ENCODE data around the gene CRABP1. TPM values are rescaled to one million over a fixed set of nuclear protein-coding genes. Genes with fewer than 3 reads are reported as not detected.

The CRABP1 gene
- total and polyA plus RNA-seq, 2 experiments from 2014 or later: 8.7 to 28.2 TPM

DNA sequence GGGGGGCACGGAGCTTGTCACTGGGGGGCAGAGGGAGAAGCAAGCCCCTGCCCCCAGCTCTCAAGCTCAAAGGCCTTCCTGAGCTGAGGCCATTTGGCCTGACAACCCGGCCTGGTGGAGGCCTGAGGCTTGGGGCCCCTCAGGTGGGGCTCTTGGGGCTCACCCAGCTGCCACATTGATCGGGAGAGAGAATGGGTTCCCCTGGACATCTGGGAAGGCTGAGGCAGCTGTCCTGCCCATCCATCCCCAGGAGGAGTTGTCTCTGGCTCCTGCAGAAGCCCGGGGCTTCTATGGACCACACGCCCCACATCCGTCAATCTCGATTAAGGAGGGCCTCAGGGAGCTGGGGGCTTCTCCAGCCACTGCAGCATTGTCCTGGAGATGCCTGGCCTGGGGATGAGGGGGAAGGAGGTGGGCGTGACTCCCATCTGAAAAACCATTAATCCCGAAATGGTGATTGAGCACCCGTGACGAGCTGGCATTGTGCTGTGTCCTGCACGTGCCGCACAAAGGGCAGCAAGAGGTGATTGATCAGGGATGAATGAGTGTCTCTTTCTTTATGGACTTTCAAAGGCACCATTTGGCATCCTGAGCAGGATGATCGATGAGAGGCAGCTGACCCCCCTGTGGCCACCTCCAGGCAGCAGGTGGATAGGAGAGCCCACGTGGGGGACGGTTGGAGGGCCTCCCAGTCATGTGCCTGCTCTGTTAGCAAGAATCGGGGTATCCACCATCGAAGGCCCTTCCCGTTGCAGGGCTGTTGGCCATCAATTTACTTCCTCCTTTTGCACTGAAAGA lies 17.2 kb upstream of the CRABP1 start:
- no peaks in the 10 kb centered on the region for H3K36me3 ChIP-seq
- TF ChIP-seq, protein P1, sequence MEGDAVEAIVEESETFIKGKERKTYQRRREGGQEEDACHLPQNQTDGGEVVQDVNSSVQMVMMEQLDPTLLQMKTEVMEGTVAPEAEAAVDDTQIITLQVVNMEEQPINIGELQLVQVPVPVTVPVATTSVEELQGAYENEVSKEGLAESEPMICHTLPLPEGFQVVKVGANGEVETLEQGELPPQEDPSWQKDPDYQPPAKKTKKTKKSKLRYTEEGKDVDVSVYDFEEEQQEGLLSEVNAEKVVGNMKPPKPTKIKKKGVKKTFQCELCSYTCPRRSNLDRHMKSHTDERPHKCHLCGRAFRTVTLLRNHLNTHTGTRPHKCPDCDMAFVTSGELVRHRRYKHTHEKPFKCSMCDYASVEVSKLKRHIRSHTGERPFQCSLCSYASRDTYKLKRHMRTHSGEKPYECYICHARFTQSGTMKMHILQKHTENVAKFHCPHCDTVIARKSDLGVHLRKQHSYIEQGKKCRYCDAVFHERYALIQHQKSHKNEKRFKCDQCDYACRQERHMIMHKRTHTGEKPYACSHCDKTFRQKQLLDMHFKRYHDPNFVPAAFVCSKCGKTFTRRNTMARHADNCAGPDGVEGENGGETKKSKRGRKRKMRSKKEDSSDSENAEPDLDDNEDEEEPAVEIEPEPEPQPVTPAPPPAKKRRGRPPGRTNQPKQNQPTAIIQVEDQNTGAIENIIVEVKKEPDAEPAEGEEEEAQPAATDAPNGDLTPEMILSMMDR (IDR thresholded peaks at IDR 0.05; ENCODE audit: low read depth, low read length): no peak
- no peaks in the 10 kb centered on the region for H3K9me3 ChIP-seq (ENCODE audit: low read depth)
- DNase-seq (ENCODE audit: low read depth in 1 of 2, low spot score in 1 of 2): no peak
- H3K4me3 ChIP-seq: no peak overlapping the region
- no peak overlapping the region for H3K27ac ChIP-seq
- no peaks in the 10 kb centered on the region for H3K27me3 ChIP-seq
- H3K4me1 ChIP-seq (ENCODE audit: low read depth): no peaks in the 10 kb centered on the region

DNA sequence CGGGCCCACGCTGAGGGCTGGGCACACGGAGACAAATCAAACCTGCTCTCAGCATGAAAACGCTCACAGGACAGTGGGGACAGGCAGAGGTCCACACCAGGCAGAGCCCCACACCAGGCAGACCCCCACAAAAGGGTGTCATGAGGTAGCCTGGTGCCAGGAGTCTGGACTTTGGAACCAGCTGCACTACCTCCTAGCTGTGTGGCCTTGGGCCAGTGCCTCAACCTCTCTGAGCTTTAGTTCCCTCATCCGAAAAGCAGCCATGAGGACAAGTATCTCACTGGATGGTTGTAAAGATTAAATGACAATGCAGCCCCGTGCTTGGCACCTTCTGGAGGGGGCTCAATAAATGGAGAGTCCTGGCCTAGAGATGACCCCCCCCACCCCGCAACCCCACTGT lies 16.5 kb upstream of the CRABP1 start:
- DNase-seq (ENCODE audit: low read depth in 1 of 2, low spot score in 1 of 2): no peak
- no peak overlapping the region for H3K4me3 ChIP-seq
- no peaks in the 10 kb centered on the region for H3K9me3 ChIP-seq (ENCODE audit: low read depth)
- no peaks in the 10 kb centered on the region for H3K4me1 ChIP-seq (ENCODE audit: low read depth)
- TF ChIP-seq, protein P1 (IDR thresholded peaks at IDR 0.05; ENCODE audit: low read depth, low read length): no peak
- H3K27ac ChIP-seq: no peak overlapping the region
- H3K36me3 ChIP-seq: no peaks in the 10 kb centered on the region
- no peaks in the 10 kb centered on the region for H3K27me3 ChIP-seq

DNA sequence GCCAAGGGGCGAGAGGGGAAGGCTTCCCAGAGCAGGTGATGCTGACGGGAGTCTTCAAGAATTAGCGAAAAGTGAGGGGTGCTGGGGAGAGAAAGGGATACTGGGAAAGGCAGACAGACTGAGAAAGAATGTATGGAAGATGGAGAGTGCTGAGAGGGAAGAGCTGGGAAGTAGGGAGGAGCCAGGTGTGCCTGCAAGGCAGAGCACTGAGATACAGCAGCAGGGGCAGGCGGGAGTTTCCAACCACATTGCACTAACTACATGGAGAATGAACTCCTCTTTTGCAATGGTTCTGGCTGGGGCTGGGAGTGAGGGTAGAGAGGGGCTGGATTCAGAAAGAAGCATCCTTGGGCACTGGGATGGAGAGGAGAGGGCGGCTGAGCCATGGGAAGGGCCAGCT lies 16.0 kb upstream of the CRABP1 start:
- DNase-seq (ENCODE audit: low read depth in 1 of 2, low spot score in 1 of 2): no peak

DNA sequence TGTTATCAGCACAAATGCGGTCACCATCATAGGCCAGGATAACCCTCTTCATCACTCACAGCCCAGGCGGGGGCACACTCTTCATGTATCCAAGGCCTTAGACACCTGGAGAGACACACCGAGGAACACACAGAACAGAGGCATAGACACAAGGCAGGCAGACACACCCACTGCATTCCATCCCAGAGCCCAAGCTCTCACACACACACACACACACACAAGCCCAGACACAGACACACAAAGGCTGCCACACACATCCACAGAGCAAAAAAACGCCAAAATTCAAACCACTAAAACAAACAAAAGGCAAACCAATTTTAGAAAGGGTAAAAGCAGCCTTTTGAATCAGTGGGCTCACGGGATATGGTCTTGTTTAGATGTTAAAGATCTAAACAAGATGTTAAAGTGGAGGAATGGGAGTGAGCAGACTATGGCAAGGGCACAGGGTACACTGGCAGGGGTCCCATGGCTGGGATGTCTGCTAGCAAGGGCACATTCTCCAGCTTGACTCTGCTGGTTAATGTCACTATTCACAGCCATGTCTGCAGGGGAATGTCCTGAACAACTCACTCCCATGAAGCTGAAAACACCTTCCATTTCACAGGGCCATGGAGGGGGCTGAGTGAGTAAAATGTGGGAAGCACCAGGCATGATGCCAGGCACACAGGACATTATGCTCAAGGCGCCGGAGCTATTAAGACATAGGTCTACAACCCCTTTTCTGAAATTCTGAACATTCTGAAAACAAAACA lies 14.9 kb upstream of the CRABP1 start:
- peak in 1 of 2 donors; percentile 33 for DNase-seq (ENCODE audit: low read depth in 1 of 2, low spot score in 1 of 2)
- no peaks in the 10 kb centered on the region for H3K4me1 ChIP-seq (ENCODE audit: low read depth)
- H3K9me3 ChIP-seq (ENCODE audit: low read depth): no peaks in the 10 kb centered on the region
- no peak overlapping the region for H3K4me3 ChIP-seq
- H3K36me3 ChIP-seq: no peaks in the 10 kb centered on the region
- no peaks in the 10 kb centered on the region for H3K27me3 ChIP-seq
- no peak overlapping the region for H3K27ac ChIP-seq
- TF ChIP-seq, protein P1 (IDR thresholded peaks at IDR 0.05; ENCODE audit: low read depth, low read length): no peak

More for the DNA sequence above, 16.0 kb upstream of the CRABP1 start:
- Histone ChIP-seq H3K9me3 (ENCODE audit: low read depth) (no peaks in the 10 kb centered on the region), H3K27me3 (no peaks in the 10 kb centered on the region), H3K36me3 (no peaks in the 10 kb centered on the region), H3K4me1 (ENCODE audit: low read depth) (no peaks in the 10 kb centered on the region), H3K27ac (no peak overlapping the region), H3K4me3 (no peak overlapping the region)
- TF ChIP-seq, protein P1 (IDR thresholded peaks at IDR 0.05; ENCODE audit: low read depth, low read length): no peak

DNA sequence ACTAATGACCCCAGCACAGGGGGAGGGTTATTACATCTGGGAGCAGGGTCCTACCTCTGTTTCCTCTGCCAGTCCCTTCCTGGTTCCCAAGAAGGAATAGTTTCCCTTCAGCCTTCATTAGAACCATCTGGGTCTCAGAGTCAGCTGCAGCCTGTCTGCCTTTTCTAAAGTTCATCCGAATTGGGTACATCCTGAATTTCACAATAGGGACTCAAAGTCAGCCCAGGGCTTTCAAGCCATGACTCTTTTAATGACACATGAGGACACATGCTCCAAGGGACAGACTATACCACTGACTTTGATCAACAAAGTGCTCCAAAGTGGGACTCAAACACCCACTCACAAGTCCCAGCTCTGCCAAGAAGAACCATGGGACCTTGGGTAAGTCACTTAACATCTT lies 12.7 kb upstream of the CRABP1 start:
- TF ChIP-seq, protein P1 (IDR thresholded peaks at IDR 0.05; ENCODE audit: low read depth, low read length): no peak
- no peak for DNase-seq (ENCODE audit: low read depth in 1 of 2, low spot score in 1 of 2)
- Histone ChIP-seq H3K4me1 (ENCODE audit: low read depth) (no peaks in the 10 kb centered on the region), H3K27me3 (no peaks in the 10 kb centered on the region), H3K36me3 (no peaks in the 10 kb centered on the region), H3K9me3 (ENCODE audit: low read depth) (no peaks in the 10 kb centered on the region), H3K4me3 (no peak overlapping the region), H3K27ac (no peak overlapping the region)

All from cardiac muscle cell (in vitro differentiated cells and primary cell).